Measurements from ENCODE around the gene IPO8.

DNA sequence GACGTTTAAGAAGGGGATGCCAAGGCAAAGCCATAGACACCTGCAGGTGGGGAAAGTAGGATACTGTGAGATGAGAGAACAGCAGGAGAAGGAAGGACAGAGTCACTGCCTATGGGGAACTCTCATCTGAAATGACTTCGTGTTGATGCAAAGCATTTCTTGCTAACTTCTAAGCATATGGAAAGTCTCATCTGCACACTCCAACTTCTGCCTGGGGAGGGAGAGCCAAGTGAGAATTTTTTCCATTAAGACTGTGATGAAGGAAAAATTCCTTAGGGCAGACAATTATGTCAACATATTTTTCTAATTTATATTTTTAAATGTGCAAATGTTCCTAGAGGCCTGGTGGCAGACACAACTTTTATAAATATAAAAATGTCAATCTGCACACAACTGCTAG lies 115.3 kb downstream of the IPO8 start:
- TF ChIP-seq GABPA (IDR thresholded peaks at IDR 0.05; ENCODE audit: low read depth) (no peak), POLR2AphosphoS5 (IDR thresholded peaks at IDR 0.05; ENCODE audit: low read depth) (no peak), SPI1 (IDR thresholded peaks at IDR 0.05; ENCODE audit: borderline replicate concordance, low read depth) (no peak)
- TF ChIP-seq, protein P1, sequence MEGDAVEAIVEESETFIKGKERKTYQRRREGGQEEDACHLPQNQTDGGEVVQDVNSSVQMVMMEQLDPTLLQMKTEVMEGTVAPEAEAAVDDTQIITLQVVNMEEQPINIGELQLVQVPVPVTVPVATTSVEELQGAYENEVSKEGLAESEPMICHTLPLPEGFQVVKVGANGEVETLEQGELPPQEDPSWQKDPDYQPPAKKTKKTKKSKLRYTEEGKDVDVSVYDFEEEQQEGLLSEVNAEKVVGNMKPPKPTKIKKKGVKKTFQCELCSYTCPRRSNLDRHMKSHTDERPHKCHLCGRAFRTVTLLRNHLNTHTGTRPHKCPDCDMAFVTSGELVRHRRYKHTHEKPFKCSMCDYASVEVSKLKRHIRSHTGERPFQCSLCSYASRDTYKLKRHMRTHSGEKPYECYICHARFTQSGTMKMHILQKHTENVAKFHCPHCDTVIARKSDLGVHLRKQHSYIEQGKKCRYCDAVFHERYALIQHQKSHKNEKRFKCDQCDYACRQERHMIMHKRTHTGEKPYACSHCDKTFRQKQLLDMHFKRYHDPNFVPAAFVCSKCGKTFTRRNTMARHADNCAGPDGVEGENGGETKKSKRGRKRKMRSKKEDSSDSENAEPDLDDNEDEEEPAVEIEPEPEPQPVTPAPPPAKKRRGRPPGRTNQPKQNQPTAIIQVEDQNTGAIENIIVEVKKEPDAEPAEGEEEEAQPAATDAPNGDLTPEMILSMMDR (IDR thresholded peaks at IDR 0.05; ENCODE audit: insufficient read depth, low read length), result no peak
